D341Med (cell line): Measurements from ENCODE around the gene COQ10A.

Experiments used
- DNase-seq: peaks from one replicate; pipeline ENCODE4 v3.0.0; 2012; ENCODE audit warnings: low spot score

Gene COQ10A

GRCh38 chr12:56266693-56267442 lies at the start of gene COQ10A:
COQ10A (plus strand) TSS chr12:56266942; CDS start chr12:56267119, 177 bp downstream.
- DNase-seq, result peak; percentile 98

- no peak for DNase-seq
Measured at GRCh38 chr12:56219840-56220239, 46.9 kb upstream of the COQ10A start.

GRCh38 chr12:56220611-56221231 lies 46.0 kb upstream of the COQ10A start:
- no peak for DNase-seq

GRCh38 chr12:56221232-56221756 lies 45.4 kb upstream of the COQ10A start:
- DNase-seq, result peak; percentile 75

GRCh38 chr12:56221757-56222530 lies 44.8 kb upstream of the COQ10A start, which contains the start of gene RNF41:
RNF41 (minus strand) TSS chr12:56221922; CDS start chr12:56214047, 7,875 bp downstream.
- peak; percentile 94 for DNase-seq

GRCh38 chr12:56222531-56222895 lies 44.2 kb upstream of the COQ10A start:
- no peak for DNase-seq

GRCh38 chr12:56223571-56224101 lies 43.1 kb upstream of the COQ10A start:
- DNase-seq, result no peak

- peak; percentile 99 for DNase-seq
Measured at GRCh38 chr12:56224102-56224701, 42.5 kb upstream of the COQ10A start, which contains the start of gene NABP2. NABP2 (plus strand) TSS chr12:56224342; CDS start chr12:56224857, 515 bp downstream.

- no peak for DNase-seq
Measured at GRCh38 chr12:56224954-56225353, 41.8 kb upstream of the COQ10A start.

GRCh38 chr12:56229082-56229481 lies 37.7 kb upstream of the COQ10A start:
- no peak for DNase-seq

GRCh38 chr12:56229916-56230431 lies 36.8 kb upstream of the COQ10A start, which contains the start of gene SLC39A5:
SLC39A5 (plus strand) TSS chr12:56230051; CDS start chr12:56231275, 1,224 bp downstream.
- no peak for DNase-seq

GRCh38 chr12:56230432-56231183 lies 36.1 kb upstream of the COQ10A start:
- DNase-seq, result no peak

GRCh38 chr12:56231184-56231582 lies 35.6 kb upstream of the COQ10A start:
- DNase-seq, result no peak

- DNase-seq, result no peak
Measured at GRCh38 chr12:56234746-56235436, 31.9 kb upstream of the COQ10A start.

GRCh38 chr12:56236091-56236490 lies 30.7 kb upstream of the COQ10A start:
- no peak for DNase-seq

GRCh38 chr12:56236985-56237384 lies 29.8 kb upstream of the COQ10A start:
- DNase-seq, result no peak

- DNase-seq, result no peak
Measured at GRCh38 chr12:56237552-56237951, 29.2 kb upstream of the COQ10A start.

- no peak for DNase-seq
Measured at GRCh38 chr12:56241424-56242303, 25.1 kb upstream of the COQ10A start.

GRCh38 chr12:56242986-56243385 lies 23.8 kb upstream of the COQ10A start:
- DNase-seq, result no peak
